HAP-1 (cell line): ENCODE data around the gene MFSD12.

Experiments
- DNase-seq, 2 experiments: peaks; one replicate each; pipeline ENCODE4 v3.0.0-alpha.2; 2016 to 2020; ENCODE audit warnings: low spot score in 2 of 2
- H3K27me3 ChIP-seq: fragments of 250-450 bp; sonication (Bioruptor Pico); 2 replicates; pipeline ENCODE4 v1.5.1; 2020; ENCODE audit warnings: low read depth, mild to moderate bottlenecking, moderate library complexity
- H3K36me3 ChIP-seq: fragments of 250-450 bp; sonication (Bioruptor Pico); replicated peaks from 2 replicates; pipeline ENCODE4 v1.5.1; 2020; ENCODE audit warnings: mild to moderate bottlenecking
- H3K4me1 ChIP-seq: fragments of 250-450 bp; sonication (Bioruptor Pico); 2 replicates; pipeline ENCODE4 v1.5.1; 2020; ENCODE audit warnings: mild to moderate bottlenecking
- H3K4me3 ChIP-seq: fragments of 250-450 bp; sonication (Bioruptor Pico); 2 replicates; pipeline ENCODE4 v1.5.1; 2020; ENCODE audit warnings: mild to moderate bottlenecking, moderate library complexity
- H3K9me3 ChIP-seq: fragments of 250-450 bp; sonication (Bioruptor Pico); 2 replicates; pipeline ENCODE4 v1.5.1; 2020; ENCODE audit warnings: mild to moderate bottlenecking, moderate library complexity
- in situ Hi-C: fragments of 300-500 bp; cut with MboI; formaldehyde crosslinking; loops from 3 replicates; pipeline ENCODE4 v1.14.3; 2020; ENCODE audit warnings: low sequenced_read_pairs, inconsistent platforms, mixed read lengths

The MFSD12 gene

GRCh38 chr19:3556978-3557460, 367 bp downstream of the MFSD12 start:
- Histone ChIP-seq H3K27me3 (no peaks in the 10 kb centered on the region), H3K9me3 (no peaks in the 10 kb centered on the region), H3K4me3 (peak overlapping the region; percentile 61), H3K4me1 (0 out of 2 replicates have a peak, but pooled peaks cover 3% of the 10 kb centered on the region), H3K36me3 (no peaks in the 10 kb centered on the region; the same call in 1 of the 2 replicates)
- in situ Hi-C loops = no loop called here
- DNase-seq = peak in 1 of 2 experiments; percentile 58

- Histone ChIP-seq H3K4me1 (0 out of 2 replicates have a peak, but pooled peaks cover 3% of the 10 kb centered on the region), H3K9me3 (no peaks in the 10 kb centered on the region), H3K27me3 (no peaks in the 10 kb centered on the region), H3K4me3 (peak overlapping the region; percentile 61), H3K36me3 (no peaks in the 10 kb centered on the region; the same call in 1 of the 2 replicates)
- no peak for DNase-seq
- in situ Hi-C loops = no loop called here
These were observed 886 bp downstream of the MFSD12 start for GRCh38 chr19:3556423-3556977.

- in situ Hi-C loops = no loop called here
- H3K27me3 ChIP-seq = no peaks in the 10 kb centered on the region
- H3K9me3 ChIP-seq = no peaks in the 10 kb centered on the region
- peak in 1 of 2 experiments; percentile 26 for DNase-seq
- peak overlapping the region; percentile 61 for H3K4me3 ChIP-seq
- peaks cover under 1% of the 10 kb centered on the region; the same call in 1 of the 2 replicates for H3K36me3 ChIP-seq
- 0 out of 2 replicates have a peak, but pooled peaks cover 3% of the 10 kb centered on the region for H3K4me1 ChIP-seq
These were observed 1.5 kb downstream of the MFSD12 start for GRCh38 chr19:3555653-3556422.

- Histone ChIP-seq H3K36me3 (peaks cover 4% of the 10 kb centered on the region; the same call in 1 of the 2 replicates), H3K27me3 (no peaks in the 10 kb centered on the region), H3K9me3 (no peaks in the 10 kb centered on the region), H3K4me1 (0 out of 2 replicates have a peak, but pooled peaks cover 3% of the 10 kb centered on the region), H3K4me3 (no peak overlapping the region)
- in situ Hi-C loops = no loop called here
- DNase-seq = no peak
These were observed 2.9 kb downstream of the MFSD12 start for GRCh38 chr19:3554254-3555083.

GRCh38 chr19:3551792-3552095, 5.6 kb downstream of the MFSD12 start:
- Histone ChIP-seq H3K4me1 (no peaks in the 10 kb centered on the region), H3K9me3 (no peaks in the 10 kb centered on the region), H3K36me3 (peaks cover 16% of the 10 kb centered on the region), H3K27me3 (no peaks in the 10 kb centered on the region), H3K4me3 (no peak overlapping the region)
- in situ Hi-C loops = no loop called here
- DNase-seq = no peak

- no peaks in the 10 kb centered on the region for H3K27me3 ChIP-seq
- H3K4me3 ChIP-seq = no peak overlapping the region
- no peaks in the 10 kb centered on the region for H3K9me3 ChIP-seq
- peaks cover 16% of the 10 kb centered on the region for H3K36me3 ChIP-seq
- no peak for DNase-seq
- in situ Hi-C loops = no loop called here
- H3K4me1 ChIP-seq = no peaks in the 10 kb centered on the region
These were observed 6.2 kb downstream of the MFSD12 start for GRCh38 chr19:3550947-3551791.

- no peaks in the 10 kb centered on the region for H3K27me3 ChIP-seq
- no peak overlapping the region for H3K4me3 ChIP-seq
- no peaks in the 10 kb centered on the region for H3K4me1 ChIP-seq
- H3K36me3 ChIP-seq = peaks cover 23% of the 10 kb centered on the region
- no peak for DNase-seq
- H3K9me3 ChIP-seq = no peaks in the 10 kb centered on the region
- in situ Hi-C loops = no loop called here
These were observed 7.6 kb downstream of the MFSD12 start for GRCh38 chr19:3549816-3550215.

GRCh38 chr19:3548606-3549005, 8.8 kb downstream of the MFSD12 start:
- DNase-seq = no peak
- H3K4me3 ChIP-seq = no peak overlapping the region
- no peaks in the 10 kb centered on the region for H3K4me1 ChIP-seq
- no peaks in the 10 kb centered on the region for H3K27me3 ChIP-seq
- in situ Hi-C loops = no loop called here
- no peaks in the 10 kb centered on the region for H3K9me3 ChIP-seq
- H3K36me3 ChIP-seq = peaks cover 23% of the 10 kb centered on the region

- in situ Hi-C loops = no loop called here
- no peak overlapping the region for H3K4me3 ChIP-seq
- H3K4me1 ChIP-seq = no peaks in the 10 kb centered on the region
- H3K36me3 ChIP-seq = peaks cover 23% of the 10 kb centered on the region
- no peaks in the 10 kb centered on the region for H3K27me3 ChIP-seq
- no peaks in the 10 kb centered on the region for H3K9me3 ChIP-seq
- DNase-seq = no peak
These were observed 9.6 kb downstream of the MFSD12 start for GRCh38 chr19:3547767-3548282.

GRCh38 chr19:3547301-3547731, 10.1 kb downstream of the MFSD12 start:
- in situ Hi-C loops = no loop called here
- Histone ChIP-seq H3K36me3 (peaks cover 26% of the 10 kb centered on the region), H3K4me3 (no peak overlapping the region), H3K27me3 (no peaks in the 10 kb centered on the region), H3K4me1 (no peaks in the 10 kb centered on the region), H3K9me3 (no peaks in the 10 kb centered on the region)
- DNase-seq = peak in 1 of 2 experiments; percentile 47

GRCh38 chr19:3546119-3546518, 11.3 kb downstream of the MFSD12 start:
- no peaks in the 10 kb centered on the region for H3K27me3 ChIP-seq
- no peaks in the 10 kb centered on the region for H3K4me1 ChIP-seq
- H3K36me3 ChIP-seq = peaks cover 26% of the 10 kb centered on the region
- no peak overlapping the region for H3K4me3 ChIP-seq
- no peaks in the 10 kb centered on the region for H3K9me3 ChIP-seq
- no peak for DNase-seq
- in situ Hi-C loops = no loop called here

GRCh38 chr19:3545669-3546034, 11.7 kb downstream of the MFSD12 start:
- no peaks in the 10 kb centered on the region for H3K9me3 ChIP-seq
- no peaks in the 10 kb centered on the region for H3K27me3 ChIP-seq
- H3K36me3 ChIP-seq = peaks cover 24% of the 10 kb centered on the region
- no peak for DNase-seq
- no peaks in the 10 kb centered on the region for H3K4me1 ChIP-seq
- in situ Hi-C loops = no loop called here
- no peak overlapping the region for H3K4me3 ChIP-seq
